Nephron progenitor cell (in vitro differentiated cells): ENCODE data around the gene CYP1B1.
"Not testable (repeated sequence)": the region's sequence is repeated elsewhere in the genome, so short reads cannot be mapped to it uniquely, and the experiment has no call there.

ENCODE experiments used
- DNase-seq: peaks from one replicate; pipeline ENCODE4 v3.0.0; 2021
- H3K27ac Mint-ChIP-seq: 2 replicates; pipeline ENCODE4 v1.8.0; 2021; ENCODE audit warnings: mild to moderate bottlenecking, moderate library complexity, mixed read lengths
- H3K27me3 Mint-ChIP-seq: 2 replicates; pipeline ENCODE4 v1.8.0; 2021; ENCODE audit warnings: mild to moderate bottlenecking, low read depth, mixed read lengths; ENCODE audit not compliant: poor library complexity
- H3K36me3 Mint-ChIP-seq: 2 replicates; pipeline ENCODE4 v1.8.0; 2021; ENCODE audit warnings: low read depth, mixed read lengths
- H3K4me1 Mint-ChIP-seq: 2 replicates; pipeline ENCODE4 v1.8.0; 2021; ENCODE audit warnings: mixed read lengths
- H3K4me3 Mint-ChIP-seq: 2 replicates; pipeline ENCODE4 v1.8.0; 2021; ENCODE audit warnings: mild to moderate bottlenecking, moderate library complexity, mixed read lengths
- H3K9me3 Mint-ChIP-seq: 2 replicates; pipeline ENCODE4 v1.8.0; 2021; ENCODE audit warnings: mild to moderate bottlenecking, moderate library complexity, mixed read lengths
- CTCF ChIP-seq: fragments of 200-600 bp; sonication (generic); IDR thresholded peaks from 2 replicates; pipeline ENCODE4 v1.5.0; 2021; ENCODE audit warnings: antibody characterized with exemption

CYP1B1 gene

GRCh38 chr2:38091760-38092159, 15.8 kb upstream of the CYP1B1 start:
- H3K4me1 Mint-ChIP-seq = peaks cover 33% of the 10 kb centered on the region

GRCh38 chr2:38090928-38091327, 15.0 kb upstream of the CYP1B1 start:
- no peak for DNase-seq
- H3K4me3 Mint-ChIP-seq = no peak overlapping the region
- peaks cover 29% of the 10 kb centered on the region for H3K4me1 Mint-ChIP-seq
- H3K27me3 Mint-ChIP-seq = peaks cover 11% of the 10 kb centered on the region
- H3K27ac Mint-ChIP-seq = no peak overlapping the region
- H3K9me3 Mint-ChIP-seq = no peaks in the 10 kb centered on the region
- no peak for TF ChIP-seq CTCF
- H3K36me3 Mint-ChIP-seq = no peaks in the 10 kb centered on the region

More at GRCh38 chr2:38091760-38092159, 15.8 kb upstream of the CYP1B1 start:
- Mint-ChIP-seq H3K9me3 (no peaks in the 10 kb centered on the region), H3K36me3 (no peaks in the 10 kb centered on the region), H3K27ac (no peak overlapping the region), H3K4me3 (no peak overlapping the region), H3K27me3 (peaks cover 5% of the 10 kb centered on the region)
- no peak for DNase-seq
- TF ChIP-seq CTCF = no peak

- not testable (repeated sequence) for H3K27ac Mint-ChIP-seq, DNase-seq, H3K9me3 Mint-ChIP-seq, H3K4me3 Mint-ChIP-seq, H3K36me3 Mint-ChIP-seq
- H3K27me3 Mint-ChIP-seq = peaks cover 17% of the 10 kb centered on the region
- H3K4me1 Mint-ChIP-seq = peaks cover 25% of the 10 kb centered on the region
Observed at GRCh38 chr2:38090212-38090611, 14.3 kb upstream of the CYP1B1 start.

DNA sequence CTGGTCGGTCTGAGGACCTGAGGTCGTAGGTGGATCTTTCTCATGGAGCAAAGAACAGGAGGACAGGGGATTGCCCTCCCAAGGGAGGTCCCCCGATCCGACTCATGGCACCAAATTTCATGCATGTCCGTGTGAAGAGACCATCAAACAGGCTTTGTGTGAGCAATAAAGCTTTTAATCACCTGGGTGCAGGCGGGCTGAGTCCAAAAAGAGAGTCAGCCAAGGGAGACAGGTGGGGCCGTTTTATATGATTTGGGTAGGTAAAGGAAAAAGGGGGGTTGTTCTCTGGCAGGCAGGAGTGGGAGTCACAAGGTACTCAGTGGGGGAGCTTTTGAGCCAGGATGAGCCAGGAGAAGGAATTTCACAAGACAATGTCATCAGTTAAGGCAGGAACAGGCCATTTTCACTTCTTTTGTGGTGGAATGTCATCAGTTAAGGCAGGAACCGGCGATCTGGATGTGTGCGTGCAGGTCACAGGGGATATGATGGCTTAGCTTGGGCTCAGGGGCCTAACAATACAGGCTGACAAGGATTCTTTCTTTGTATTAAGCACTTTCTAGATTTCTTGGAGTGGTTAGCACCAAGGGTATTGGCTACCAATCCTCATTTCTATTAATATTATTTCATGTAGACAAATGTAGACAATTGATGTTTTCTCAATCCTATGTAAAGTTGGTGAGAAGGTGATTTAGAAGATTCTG, 10.2 kb upstream of the CYP1B1 start:
- H3K27me3 Mint-ChIP-seq = peaks cover 19% of the 10 kb centered on the region
- H3K9me3 Mint-ChIP-seq, H3K4me3 Mint-ChIP-seq, H3K36me3 Mint-ChIP-seq, H3K27ac Mint-ChIP-seq, DNase-seq: not testable (repeated sequence)
- peaks cover 36% of the 10 kb centered on the region for H3K4me1 Mint-ChIP-seq

DNA sequence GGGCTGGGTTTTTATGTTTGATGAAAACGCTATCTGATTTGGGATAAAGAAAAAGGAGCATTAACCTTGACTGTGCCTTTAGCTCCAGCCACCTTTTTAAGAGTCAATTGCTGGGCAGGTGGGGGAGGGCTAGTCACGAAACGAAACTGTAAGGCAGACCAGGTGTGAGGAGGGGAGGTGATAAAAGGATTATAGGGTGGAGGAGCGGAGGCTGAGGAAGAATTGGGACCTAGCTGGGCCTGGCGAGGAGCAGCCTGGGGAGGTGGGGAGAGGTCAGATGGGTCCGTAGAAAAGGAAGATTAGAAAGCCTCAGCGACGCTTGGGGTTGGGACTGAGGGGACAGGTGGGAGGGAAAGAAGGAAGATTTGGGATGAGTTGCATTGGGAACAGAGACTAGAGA, 8.6 kb upstream of the CYP1B1 start:
- peaks cover 41% of the 10 kb centered on the region for H3K4me1 Mint-ChIP-seq
- not testable (repeated sequence) for H3K4me3 Mint-ChIP-seq, DNase-seq, H3K36me3 Mint-ChIP-seq, H3K27ac Mint-ChIP-seq, H3K9me3 Mint-ChIP-seq
- H3K27me3 Mint-ChIP-seq = peaks cover 35% of the 10 kb centered on the region

DNA sequence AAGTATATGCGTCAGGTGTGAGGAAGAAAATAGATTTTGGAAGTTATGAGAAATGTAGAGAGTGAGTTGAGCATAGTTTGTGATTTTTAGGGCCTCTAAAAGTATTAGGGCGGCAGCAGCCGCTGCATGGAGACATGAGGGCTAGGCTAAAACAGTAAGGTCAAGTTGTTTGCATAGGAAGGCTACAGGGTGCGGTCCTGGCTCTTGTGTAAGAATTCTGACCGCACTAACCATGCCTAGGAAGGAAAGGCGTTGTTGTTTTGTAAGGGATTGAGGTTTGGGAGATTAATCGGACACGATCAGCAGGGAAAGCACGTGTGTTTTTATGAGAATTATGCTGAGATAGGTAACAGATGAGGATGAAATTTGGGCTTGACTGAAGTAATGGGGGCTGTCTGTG, 6.8 kb upstream of the CYP1B1 start:
- H3K4me1 Mint-ChIP-seq = peaks cover 41% of the 10 kb centered on the region
- peaks cover 46% of the 10 kb centered on the region for H3K27me3 Mint-ChIP-seq
- not testable (repeated sequence) for H3K27ac Mint-ChIP-seq, H3K9me3 Mint-ChIP-seq, H3K4me3 Mint-ChIP-seq, H3K36me3 Mint-ChIP-seq, DNase-seq

GRCh38 chr2:38080346-38080745, 4.4 kb upstream of the CYP1B1 start:
- H3K27ac Mint-ChIP-seq = no peak overlapping the region
- H3K36me3 Mint-ChIP-seq = no peaks in the 10 kb centered on the region
- H3K4me3 Mint-ChIP-seq = no peak overlapping the region
- DNase-seq = no peak
- peaks cover 56% of the 10 kb centered on the region for H3K27me3 Mint-ChIP-seq
- H3K4me1 Mint-ChIP-seq = peaks cover 39% of the 10 kb centered on the region
- H3K9me3 Mint-ChIP-seq = no peaks in the 10 kb centered on the region
- no peak for TF ChIP-seq CTCF
